ENCODE measurements around the gene NCKAP1. TPM values are rescaled to one million over a fixed set of nuclear protein-coding genes. Genes with fewer than 3 reads are reported as not detected.
"Not testable (repeated sequence)": the region's sequence is repeated elsewhere in the genome, so short reads cannot be mapped to it uniquely, and the experiment has no call there.

NCKAP1 gene
- total RNA-seq, 2 donors from 2014 or later: 104 to 132 TPM

GRCh38 chr2:182968493-182968892 lies 69.8 kb downstream of the NCKAP1 start:
- intact Hi-C loops (cut with DNase I): no loop called here
- ATAC-seq: no peak
- DNase-seq: no peak

GRCh38 chr2:182966356-182966755 lies 71.9 kb downstream of the NCKAP1 start:
- intact Hi-C loops (cut with DNase I); DNase-seq; ATAC-seq: not testable (repeated sequence)

- intact Hi-C loops (cut with DNase I): no loop called here
- ATAC-seq (no peak), DNase-seq (no peak)
These were observed 75.6 kb downstream of the NCKAP1 start for GRCh38 chr2:182962641-182963040.

GRCh38 chr2:182960869-182961268 lies 77.4 kb downstream of the NCKAP1 start:
- intact Hi-C loops (cut with DNase I); DNase-seq; ATAC-seq: not testable (repeated sequence)

GRCh38 chr2:182954789-182955188 lies 83.5 kb downstream of the NCKAP1 start:
- ATAC-seq: no peak
- intact Hi-C loops (cut with DNase I): no loop called here
- no peak for DNase-seq

GRCh38 chr2:182952741-182953450 lies 85.4 kb downstream of the NCKAP1 start:
- intact Hi-C loops (cut with DNase I): no loop called here
- no peak for DNase-seq
- no peak for ATAC-seq

- ATAC-seq: no peak
- intact Hi-C loops (cut with DNase I): no loop called here
- no peak for DNase-seq
These were observed 86.2 kb downstream of the NCKAP1 start for GRCh38 chr2:182951948-182952663.

GRCh38 chr2:182950546-182950945 lies 87.7 kb downstream of the NCKAP1 start:
- ATAC-seq: no peak
- intact Hi-C loops (cut with DNase I): no loop called here

GRCh38 chr2:182949572-182950189 lies 88.6 kb downstream of the NCKAP1 start:
- DNase-seq (peak; percentile 46), ATAC-seq (peak; percentile 78 to 91)
- intact Hi-C loops (cut with DNase I): no loop called here

More at GRCh38 chr2:182950546-182950945, 87.7 kb downstream of the NCKAP1 start:
- DNase-seq: no peak

GRCh38 chr2:182949052-182949451 lies 89.2 kb downstream of the NCKAP1 start:
- DNase-seq (no peak), ATAC-seq (peak in 1 of 2 donors; percentile 19)
- intact Hi-C loops (cut with DNase I): no loop called here

- no peak for DNase-seq
- no peak for ATAC-seq
- intact Hi-C loops (cut with DNase I): no loop called here
These were observed 91.3 kb downstream of the NCKAP1 start for GRCh38 chr2:182946958-182947369.

GRCh38 chr2:182943339-182943738 lies 94.9 kb downstream of the NCKAP1 start:
- DNase-seq: no peak
- intact Hi-C loops (cut with DNase I): no loop called here
- ATAC-seq: no peak

GRCh38 chr2:182942756-182943155 lies 95.5 kb downstream of the NCKAP1 start:
- ATAC-seq (no peak), DNase-seq (no peak)
- intact Hi-C loops (cut with DNase I): no loop called here

GRCh38 chr2:182941919-182942318 lies 96.3 kb downstream of the NCKAP1 start:
- no peak for ATAC-seq
- DNase-seq: no peak
- intact Hi-C loops (cut with DNase I): no loop called here

- DNase-seq (no peak), ATAC-seq (no peak)
- intact Hi-C loops (cut with DNase I): no loop called here
These were observed 97.0 kb downstream of the NCKAP1 start for GRCh38 chr2:182941121-182941722.

GRCh38 chr2:182937870-182938269 lies 100.4 kb downstream of the NCKAP1 start:
- DNase-seq (no peak), ATAC-seq (no peak)
- intact Hi-C loops (cut with DNase I): no loop called here

GRCh38 chr2:182933629-182934028 lies 104.6 kb downstream of the NCKAP1 start:
- ATAC-seq: no peak
- intact Hi-C loops (cut with DNase I): no loop called here
- no peak for DNase-seq

GRCh38 chr2:182929972-182930371 lies 108.3 kb downstream of the NCKAP1 start:
- intact Hi-C loops (cut with DNase I): loop anchor here in 1 of 2 donors (10.0 kb wide), 1 partner anchor 65 kb away; no protein-coding TSS in a partner anchor
- DNase-seq: no peak

GRCh38 chr2:182924306-182924705 lies 114.0 kb downstream of the NCKAP1 start:
- intact Hi-C loops (cut with DNase I): loop anchor here in 1 of 2 donors (10.0 kb wide), 1 partner anchor 70 kb away; no protein-coding TSS in a partner anchor
- no peak for DNase-seq
- ATAC-seq: peak in 1 of 2 donors; percentile 72

More at GRCh38 chr2:182929972-182930371, 108.3 kb downstream of the NCKAP1 start:
- no peak for ATAC-seq
